Activated naive CD8-positive, alpha-beta T cell treated with anti-CD3 and anti-CD28 coated beads, Interleukin-2, amount 50 U/mL, for 24 hours (primary cell): ENCODE data around the gene KCTD20.
A peak's percentile ranks its signal among the peaks of the same experiment; 100 is the strongest.
"Not testable (repeated sequence)": the region's sequence is repeated elsewhere in the genome, so short reads cannot be mapped to it uniquely, and the experiment has no call there.

Experiments
- ATAC-seq: fragments of 150-1000 bp; cut with Tn5 transposase; one replicate; pipeline ENCODE4 v1.10.0; 2021
- DNase-seq: peaks from one replicate; pipeline ENCODE4 v3.0.0; 2021
- H3K27ac Mint-ChIP-seq: one replicate; pipeline ENCODE4 v1.8.0; 2021; ENCODE audit warnings: mild to moderate bottlenecking, mixed read lengths
- H3K27me3 Mint-ChIP-seq: one replicate; pipeline ENCODE4 v1.8.0; 2021; ENCODE audit warnings: mixed read lengths
- H3K36me3 Mint-ChIP-seq: one replicate; pipeline ENCODE4 v1.8.0; 2021; ENCODE audit warnings: low read depth, mixed read lengths
- H3K4me1 Mint-ChIP-seq: one replicate; pipeline ENCODE4 v1.8.0; 2021; ENCODE audit warnings: mixed read lengths
- H3K4me3 Mint-ChIP-seq: one replicate; pipeline ENCODE4 v1.8.0; 2021; ENCODE audit warnings: mild to moderate bottlenecking, moderate library complexity, mixed read lengths
- H3K9me3 Mint-ChIP-seq: one replicate; pipeline ENCODE4 v1.8.0; 2021; ENCODE audit warnings: mixed read lengths

The KCTD20 gene

GRCh38 chr6:36463676-36464075 lies 20.9 kb downstream of the KCTD20 start:
- Mint-ChIP-seq H3K9me3 (peaks cover 4% of the 10 kb centered on the region), H3K27ac (no peak overlapping the region), H3K4me3 (no peak overlapping the region), H3K4me1 (peaks cover 22% of the 10 kb centered on the region), H3K27me3 (no peaks in the 10 kb centered on the region), H3K36me3 (peaks cover 24% of the 10 kb centered on the region)
- ATAC-seq (no peak), DNase-seq (no peak)

DNA sequence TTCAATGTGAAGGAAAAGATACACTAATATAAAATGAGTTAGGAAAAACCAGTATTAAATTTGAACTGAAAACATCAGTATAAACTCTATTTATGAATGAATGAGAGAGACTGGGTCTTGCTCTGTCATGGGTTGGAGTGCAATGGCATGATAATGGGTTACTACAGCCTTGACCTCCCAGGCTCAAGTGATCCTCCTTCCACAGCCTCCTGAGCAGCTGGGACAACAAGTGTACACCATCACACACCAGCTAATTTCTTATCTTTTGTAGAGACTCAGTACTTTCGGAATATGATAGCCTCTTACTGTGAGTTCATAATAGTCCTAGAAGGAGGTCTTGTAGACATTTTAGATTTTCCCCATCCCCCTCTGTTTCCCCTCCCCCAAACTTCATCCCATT lies 21.4 kb downstream of the KCTD20 start:
- Mint-ChIP-seq H3K4me3 (no peak overlapping the region), H3K4me1 (peaks cover 25% of the 10 kb centered on the region), H3K36me3 (peaks cover 24% of the 10 kb centered on the region)

GRCh38 chr6:36467625-36468024 lies 24.8 kb downstream of the KCTD20 start:
- peaks cover 4% of the 10 kb centered on the region for H3K9me3 Mint-ChIP-seq
- no peak overlapping the region for H3K27ac Mint-ChIP-seq
- DNase-seq: no peak
- H3K4me3 Mint-ChIP-seq: no peak overlapping the region
- peaks cover 30% of the 10 kb centered on the region for H3K36me3 Mint-ChIP-seq
- H3K4me1 Mint-ChIP-seq: peaks cover 14% of the 10 kb centered on the region
- no peaks in the 10 kb centered on the region for H3K27me3 Mint-ChIP-seq
- ATAC-seq: no peak

More for the DNA sequence above, 21.4 kb downstream of the KCTD20 start:
- ATAC-seq (no peak), DNase-seq (no peak)
- no peaks in the 10 kb centered on the region for H3K27me3 Mint-ChIP-seq
- no peak overlapping the region for H3K27ac Mint-ChIP-seq
- peaks cover 4% of the 10 kb centered on the region for H3K9me3 Mint-ChIP-seq

DNA sequence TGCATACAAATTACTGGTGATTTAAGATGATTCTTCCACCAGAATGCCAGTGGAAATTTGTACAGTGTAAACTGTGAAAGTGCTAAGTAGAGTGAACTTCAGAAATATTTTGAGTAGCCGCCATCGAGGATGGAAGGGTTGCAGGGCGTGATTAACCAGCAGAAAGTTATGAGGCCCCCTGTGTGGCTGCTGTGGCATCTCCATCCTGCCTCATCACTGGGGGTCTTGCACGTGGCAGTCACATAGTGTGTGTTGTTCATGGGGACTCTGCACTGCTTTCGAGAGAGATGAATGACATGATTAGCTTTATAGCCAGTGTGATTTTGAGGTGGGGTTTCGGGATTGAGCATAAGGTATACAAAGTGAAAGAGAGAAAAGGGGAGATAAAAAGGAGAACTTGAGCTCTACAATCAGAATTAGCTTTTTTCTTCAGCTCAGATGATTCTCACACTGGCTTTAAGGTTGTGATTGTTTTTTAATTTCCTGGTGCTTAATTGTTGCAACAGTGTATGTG lies 26.4 kb downstream of the KCTD20 start:
- Mint-ChIP-seq H3K27ac (peak overlapping the region; percentile 2), H3K27me3 (no peaks in the 10 kb centered on the region), H3K9me3 (no peaks in the 10 kb centered on the region), H3K36me3 (peaks cover 26% of the 10 kb centered on the region), H3K4me3 (no peak overlapping the region), H3K4me1 (peaks cover 7% of the 10 kb centered on the region)
- ATAC-seq: no peak
- DNase-seq: no peak

DNA sequence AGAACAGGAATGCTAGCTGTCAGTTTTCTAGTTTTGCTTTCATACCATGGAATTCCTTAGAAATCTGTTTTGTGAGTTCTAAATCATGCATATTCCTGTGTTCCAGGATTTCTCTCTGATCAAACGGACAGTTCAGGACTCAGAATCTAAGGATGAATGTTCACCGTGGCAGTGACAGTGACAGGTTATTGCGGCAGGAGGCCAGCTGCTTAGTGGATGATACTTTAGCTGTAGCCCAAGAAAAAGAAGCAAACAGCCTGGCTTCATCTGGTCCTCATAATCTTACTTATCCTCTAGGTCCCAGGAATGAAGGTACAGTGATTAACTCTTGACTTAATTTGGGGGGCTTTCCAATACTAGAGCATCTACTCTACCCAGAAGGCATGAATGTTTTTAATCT lies 27.1 kb downstream of the KCTD20 start:
- Mint-ChIP-seq H3K9me3 (no peaks in the 10 kb centered on the region), H3K4me3 (no peak overlapping the region), H3K27me3 (no peaks in the 10 kb centered on the region), H3K36me3 (peaks cover 28% of the 10 kb centered on the region), H3K27ac (no peak overlapping the region), H3K4me1 (peaks cover 3% of the 10 kb centered on the region)
- ATAC-seq (no peak), DNase-seq (no peak)

DNA sequence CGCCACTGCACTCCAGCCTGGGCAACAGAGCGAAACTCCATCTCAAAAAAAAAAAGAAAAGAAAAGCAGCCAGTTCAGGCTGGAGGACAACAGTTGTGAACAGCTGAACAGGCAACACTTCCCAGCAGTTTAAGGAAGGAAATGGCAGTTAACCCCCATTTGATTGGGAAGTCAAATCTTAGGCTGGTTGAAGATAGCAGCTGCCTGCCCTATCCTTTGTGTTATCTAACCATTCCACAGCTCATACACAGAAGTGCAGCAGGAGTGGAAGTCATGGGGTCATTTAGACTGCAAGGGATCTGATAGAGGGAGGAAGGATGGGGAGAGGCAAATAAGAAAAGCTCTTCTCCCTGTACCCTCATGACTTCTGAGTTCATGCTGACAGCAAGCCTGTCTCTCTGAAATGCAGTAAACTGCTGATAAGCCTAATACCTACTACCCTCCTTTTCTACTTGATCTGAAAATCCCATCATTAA lies 35.3 kb downstream of the KCTD20 start:
- ATAC-seq: no peak
- H3K4me1 Mint-ChIP-seq: peaks cover 4% of the 10 kb centered on the region

GRCh38 chr6:36479256-36479655 lies 36.5 kb downstream of the KCTD20 start:
- H3K27ac Mint-ChIP-seq: peak overlapping the region; percentile 1
- H3K4me3 Mint-ChIP-seq: no peak overlapping the region
- peaks cover 42% of the 10 kb centered on the region for H3K36me3 Mint-ChIP-seq
- H3K4me1 Mint-ChIP-seq: peaks cover 4% of the 10 kb centered on the region
- no peaks in the 10 kb centered on the region for H3K9me3 Mint-ChIP-seq
- no peak for ATAC-seq
- H3K27me3 Mint-ChIP-seq: no peaks in the 10 kb centered on the region
- no peak for DNase-seq

More for the DNA sequence above, 35.3 kb downstream of the KCTD20 start:
- Mint-ChIP-seq H3K27ac (no peak overlapping the region), H3K9me3 (no peaks in the 10 kb centered on the region), H3K27me3 (no peaks in the 10 kb centered on the region), H3K4me3 (no peak overlapping the region), H3K36me3 (peaks cover 37% of the 10 kb centered on the region)
- DNase-seq: no peak

GRCh38 chr6:36483326-36483725 lies 40.5 kb downstream of the KCTD20 start:
- H3K4me3 Mint-ChIP-seq, H3K27ac Mint-ChIP-seq, H3K9me3 Mint-ChIP-seq, H3K4me1 Mint-ChIP-seq, DNase-seq, H3K27me3 Mint-ChIP-seq, ATAC-seq: not testable (repeated sequence)
- H3K36me3 Mint-ChIP-seq: peaks cover 61% of the 10 kb centered on the region

GRCh38 chr6:36484736-36485135 lies 41.9 kb downstream of the KCTD20 start:
- no peaks in the 10 kb centered on the region for H3K27me3 Mint-ChIP-seq
- H3K36me3 Mint-ChIP-seq: peaks cover 57% of the 10 kb centered on the region
- DNase-seq (no peak), ATAC-seq (no peak)
- H3K4me3 Mint-ChIP-seq: no peak overlapping the region
- H3K27ac Mint-ChIP-seq: no peak overlapping the region
- no peaks in the 10 kb centered on the region for H3K4me1 Mint-ChIP-seq
- H3K9me3 Mint-ChIP-seq: no peaks in the 10 kb centered on the region

DNA sequence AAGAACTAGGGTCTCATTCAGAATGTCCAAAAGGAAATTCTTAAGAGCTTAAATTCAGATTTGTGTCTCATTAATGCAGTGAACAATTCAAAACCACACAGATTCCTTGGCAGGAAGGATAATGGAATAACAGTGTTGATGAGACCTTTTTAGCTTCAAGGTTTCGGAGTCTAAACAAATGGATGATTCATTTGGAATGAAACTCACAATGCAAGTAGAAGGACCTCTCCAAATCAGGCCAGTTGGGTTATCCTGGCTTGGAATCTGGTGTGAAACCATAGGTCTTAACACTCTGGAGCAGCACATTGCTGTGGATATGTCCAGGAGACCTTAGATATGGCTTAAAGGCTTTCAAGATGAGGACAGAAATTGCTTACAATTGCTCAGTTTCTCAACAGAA lies 44.9 kb downstream of the KCTD20 start:
- no peak overlapping the region for H3K4me3 Mint-ChIP-seq
- no peaks in the 10 kb centered on the region for H3K9me3 Mint-ChIP-seq
- H3K36me3 Mint-ChIP-seq: peaks cover 54% of the 10 kb centered on the region
- DNase-seq (no peak), ATAC-seq (no peak)
- H3K27me3 Mint-ChIP-seq: no peaks in the 10 kb centered on the region
- no peak overlapping the region for H3K27ac Mint-ChIP-seq
- peaks cover 5% of the 10 kb centered on the region for H3K4me1 Mint-ChIP-seq

GRCh38 chr6:36488221-36488620 lies 45.4 kb downstream of the KCTD20 start:
- ATAC-seq: no peak

GRCh38 chr6:36489426-36489825 lies 46.6 kb downstream of the KCTD20 start:
- no peaks in the 10 kb centered on the region for H3K27me3 Mint-ChIP-seq
- H3K27ac Mint-ChIP-seq: no peak overlapping the region
- no peak for DNase-seq
- peaks cover 55% of the 10 kb centered on the region for H3K36me3 Mint-ChIP-seq
- H3K4me3 Mint-ChIP-seq: no peak overlapping the region
- no peaks in the 10 kb centered on the region for H3K9me3 Mint-ChIP-seq
- no peak for ATAC-seq
- peaks cover 15% of the 10 kb centered on the region for H3K4me1 Mint-ChIP-seq

More at GRCh38 chr6:36488221-36488620, 45.4 kb downstream of the KCTD20 start:
- DNase-seq: no peak
- H3K4me3 Mint-ChIP-seq: no peak overlapping the region
- H3K4me1 Mint-ChIP-seq: peaks cover 7% of the 10 kb centered on the region
- H3K27ac Mint-ChIP-seq: no peak overlapping the region
- peaks cover 57% of the 10 kb centered on the region for H3K36me3 Mint-ChIP-seq
- H3K9me3 Mint-ChIP-seq: no peaks in the 10 kb centered on the region
- no peaks in the 10 kb centered on the region for H3K27me3 Mint-ChIP-seq

DNA sequence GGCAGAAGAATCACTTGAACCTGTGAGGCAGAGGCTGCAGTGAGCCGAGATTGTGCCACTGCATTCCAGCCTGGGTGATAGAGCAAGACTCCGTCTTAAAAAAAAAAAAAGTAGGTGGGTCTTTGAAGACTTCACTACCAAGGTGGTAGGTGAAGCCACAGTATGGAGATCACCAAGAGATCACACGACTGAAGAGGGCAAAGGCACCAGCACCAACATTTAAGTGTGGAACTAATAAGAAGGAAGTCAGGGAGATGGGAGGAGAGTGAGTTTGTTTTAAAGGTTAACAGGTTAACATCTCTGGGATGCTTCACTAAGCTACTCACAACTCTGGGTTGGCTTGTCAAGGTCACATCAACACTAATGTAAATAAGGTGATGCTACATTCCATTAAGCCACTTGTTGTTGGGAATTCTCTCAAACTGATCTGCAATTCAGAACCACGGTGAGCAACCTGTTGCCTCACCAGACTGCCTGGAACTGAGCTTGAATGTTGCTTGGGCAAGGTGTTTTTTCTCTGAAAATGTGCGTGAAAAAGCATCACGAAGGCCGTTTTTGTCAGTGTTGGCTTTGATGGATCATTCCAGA lies 48.7 kb downstream of the KCTD20 start:
- Mint-ChIP-seq H3K9me3 (no peaks in the 10 kb centered on the region), H3K27me3 (no peaks in the 10 kb centered on the region), H3K4me1 (peaks cover 16% of the 10 kb centered on the region), H3K4me3 (no peak overlapping the region), H3K27ac (no peak overlapping the region), H3K36me3 (peaks cover 59% of the 10 kb centered on the region)
- ATAC-seq: no peak
- DNase-seq: no peak

- no peak overlapping the region for H3K27ac Mint-ChIP-seq
- peaks cover 60% of the 10 kb centered on the region for H3K36me3 Mint-ChIP-seq
- ATAC-seq (no peak), DNase-seq (no peak)
- peaks cover 16% of the 10 kb centered on the region for H3K4me1 Mint-ChIP-seq
- H3K9me3 Mint-ChIP-seq: no peaks in the 10 kb centered on the region
- no peak overlapping the region for H3K4me3 Mint-ChIP-seq
- no peaks in the 10 kb centered on the region for H3K27me3 Mint-ChIP-seq
Observed at GRCh38 chr6:36492092-36492491, 49.3 kb downstream of the KCTD20 start.

DNA sequence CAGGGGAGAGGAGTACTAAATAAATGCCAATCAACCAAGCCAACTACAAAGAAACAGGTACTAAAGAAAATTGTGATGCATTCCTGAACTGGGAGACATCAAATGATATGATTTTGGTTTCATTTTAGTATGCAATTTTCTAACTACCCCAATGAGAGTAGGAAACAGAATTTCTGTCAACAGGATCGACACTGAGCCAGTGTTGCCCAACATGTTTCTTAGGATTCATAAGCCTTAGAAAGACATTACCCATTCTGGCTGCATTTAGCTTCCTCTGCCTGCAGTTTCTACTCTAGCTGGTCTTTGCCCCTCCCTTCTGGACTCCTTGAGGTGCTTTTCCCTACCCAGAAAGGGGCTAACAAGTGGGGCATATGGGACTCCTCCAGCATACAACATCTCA lies 49.8 kb downstream of the KCTD20 start:
- H3K4me3 Mint-ChIP-seq: no peak overlapping the region
- H3K9me3 Mint-ChIP-seq: no peaks in the 10 kb centered on the region
- ATAC-seq (no peak), DNase-seq (no peak)
- peaks cover 58% of the 10 kb centered on the region for H3K36me3 Mint-ChIP-seq
- no peaks in the 10 kb centered on the region for H3K27me3 Mint-ChIP-seq
- H3K27ac Mint-ChIP-seq: no peak overlapping the region
- peaks cover 16% of the 10 kb centered on the region for H3K4me1 Mint-ChIP-seq
